ENCODE measurements around the gene GFER.

Gene GFER

GRCh38 chr16:2026461-2027023 is 42.5 kb downstream of the GFER start, which contains the start of gene NHERF2:
Gene NHERF2, plus strand, starts transcription at chr16:2026902. Its CDS starts 104 bp downstream, at chr16:2027006.
- TF ChIP-seq CTCF (conservative IDR thresholded peaks at IDR 0.05): no peak
- peak within 1 kb of the TSS; percentile 79 for H3K27ac ChIP-seq

- H3K27ac ChIP-seq: peak overlapping the region; percentile 79
- TF ChIP-seq CTCF (conservative IDR thresholded peaks at IDR 0.05): no peak
Observed at GRCh38 chr16:2027024-2028010, 43.3 kb downstream of the GFER start.

- H3K27ac ChIP-seq: peak overlapping the region; percentile 79
Observed at GRCh38 chr16:2028146-2028545, 44.2 kb downstream of the GFER start.

GRCh38 chr16:2028620-2029220 is 44.7 kb downstream of the GFER start:
- H3K27ac ChIP-seq: no peak overlapping the region; the same call in 1 of the 2 replicates
- TF ChIP-seq CTCF (conservative IDR thresholded peaks at IDR 0.05): no peak

More at GRCh38 chr16:2028146-2028545, 44.2 kb downstream of the GFER start:
- no peak for TF ChIP-seq CTCF (conservative IDR thresholded peaks at IDR 0.05)

- H3K27ac ChIP-seq: no peak overlapping the region
- TF ChIP-seq CTCF (conservative IDR thresholded peaks at IDR 0.05): no peak
Observed at GRCh38 chr16:2029350-2029749, 45.4 kb downstream of the GFER start.

- no peak overlapping the region for H3K27ac ChIP-seq
- TF ChIP-seq CTCF (conservative IDR thresholded peaks at IDR 0.05): no peak
Observed at GRCh38 chr16:2030036-2030435, 46.0 kb downstream of the GFER start.

GRCh38 chr16:2031081-2031577 is 47.1 kb downstream of the GFER start:
- H3K27ac ChIP-seq: no peak overlapping the region
- no peak for TF ChIP-seq CTCF (conservative IDR thresholded peaks at IDR 0.05)
